ENCODE measurements around the gene THAP4.
"Not testable (repeated sequence)": the region's sequence is repeated elsewhere in the genome, so short reads cannot be mapped to it uniquely, and the experiment has no call there.

Gene THAP4

GRCh38 chr2:241609859-241610793 is 26.8 kb downstream of the THAP4 start:
- peak; percentile 87 for DNase-seq

GRCh38 chr2:241608881-241609280 is 28.1 kb downstream of the THAP4 start:
- DNase-seq = no peak

DNA sequence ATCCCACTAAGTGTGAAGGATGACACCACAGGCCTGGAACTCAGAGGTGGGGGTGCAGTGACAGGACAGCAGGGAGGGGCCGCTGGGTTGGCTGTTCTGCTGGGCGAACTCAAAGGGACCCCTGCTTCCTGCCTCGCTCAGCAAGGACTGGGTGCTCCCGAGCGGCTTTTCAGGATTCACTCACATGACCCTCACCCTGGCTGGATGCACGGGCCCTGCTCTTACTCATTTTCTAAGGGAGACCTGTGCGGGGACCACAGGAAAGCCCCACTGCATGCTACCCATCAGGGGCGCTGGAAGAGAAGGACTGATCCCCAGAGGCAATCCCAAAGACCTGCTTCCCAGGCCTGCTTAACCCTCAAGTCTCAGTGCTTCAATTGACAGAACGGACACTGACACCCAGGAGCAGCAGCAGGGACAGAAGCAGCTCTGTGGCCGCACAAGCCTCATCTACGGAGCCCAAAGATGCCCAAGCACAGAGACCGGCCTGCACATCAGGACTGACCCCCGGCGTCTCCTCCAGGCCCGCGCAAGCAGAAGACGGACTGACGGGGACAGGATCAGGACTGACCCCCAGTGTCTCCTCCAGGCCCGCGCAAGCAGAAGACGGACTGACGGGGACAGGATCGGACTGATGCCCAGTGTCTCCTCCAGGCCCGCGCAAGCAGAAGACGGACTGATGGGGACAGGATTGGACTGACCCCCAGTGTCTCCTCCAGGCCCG is 29.6 kb downstream of the THAP4 start:
- no peak for DNase-seq

GRCh38 chr2:241606186-241606585 is 30.8 kb downstream of the THAP4 start:
- no peak for DNase-seq

GRCh38 chr2:241603686-241604085 is 33.3 kb downstream of the THAP4 start:
- DNase-seq = no peak

GRCh38 chr2:241602720-241603119 is 34.2 kb downstream of the THAP4 start:
- DNase-seq = no peak

DNA sequence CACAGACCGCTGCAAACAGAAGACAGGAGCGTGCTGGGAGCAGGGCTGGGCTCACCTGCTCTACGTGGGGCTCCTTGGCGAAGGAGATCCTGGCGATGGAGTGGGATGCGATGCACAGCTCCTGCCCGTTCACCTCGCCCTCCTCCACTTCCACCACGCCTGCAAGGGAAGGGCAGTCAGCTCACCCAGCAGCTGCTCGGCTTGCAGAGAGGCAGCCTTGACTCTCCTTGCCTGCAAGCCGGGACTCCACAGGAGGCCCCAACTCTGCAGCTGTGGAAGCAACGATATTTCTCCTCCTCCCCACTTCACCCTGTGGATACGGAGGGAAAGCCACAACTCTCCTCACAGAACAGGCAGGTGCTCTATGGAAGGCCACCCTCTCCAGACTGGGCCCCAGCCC is 35.1 kb downstream of the THAP4 start:
- no peak for DNase-seq

DNA sequence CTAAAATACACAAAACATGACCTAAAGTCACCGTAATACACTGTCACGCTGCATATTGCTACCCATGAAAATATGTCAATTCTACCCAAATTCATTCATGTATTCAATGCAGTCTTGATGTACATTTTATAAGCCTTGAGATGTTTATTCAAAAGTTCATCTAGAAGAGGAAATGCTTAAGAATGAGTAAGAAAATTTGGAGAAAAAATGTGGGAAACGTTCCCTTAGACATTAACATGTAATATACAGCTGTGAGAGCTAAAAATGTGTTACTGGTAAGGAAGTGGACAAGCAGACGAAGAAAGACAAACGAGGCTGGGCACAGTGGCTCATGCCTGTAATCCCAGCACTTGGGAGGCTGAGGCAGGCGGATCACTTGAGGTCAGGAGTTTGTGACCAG is 37.3 kb downstream of the THAP4 start:
- no peak for DNase-seq

- no peak for DNase-seq
Observed at GRCh38 chr2:241598487-241598886, 38.5 kb downstream of the THAP4 start.

- DNase-seq = no peak
Observed at GRCh38 chr2:241598061-241598460, 38.9 kb downstream of the THAP4 start.

DNA sequence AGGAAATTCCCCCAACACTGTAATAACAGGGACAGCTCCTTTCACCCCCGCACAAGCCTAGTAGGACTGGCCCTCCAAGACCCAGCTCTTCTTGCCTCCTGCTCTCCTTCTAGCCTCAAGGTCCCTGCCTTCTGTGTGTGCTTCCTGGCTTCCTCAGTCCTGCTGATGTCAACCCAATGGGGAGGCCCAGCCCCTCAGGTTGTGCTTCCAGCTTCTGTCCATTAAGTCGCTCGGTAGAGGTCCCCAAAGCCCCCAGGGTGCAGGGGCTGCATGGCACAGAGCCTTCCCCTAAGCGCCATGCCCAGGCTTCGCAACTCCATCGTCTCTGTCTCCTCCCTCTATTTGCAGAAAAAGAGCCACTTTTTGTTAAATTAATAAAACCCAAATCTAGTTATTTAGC is 39.4 kb downstream of the THAP4 start:
- no peak for DNase-seq

DNA sequence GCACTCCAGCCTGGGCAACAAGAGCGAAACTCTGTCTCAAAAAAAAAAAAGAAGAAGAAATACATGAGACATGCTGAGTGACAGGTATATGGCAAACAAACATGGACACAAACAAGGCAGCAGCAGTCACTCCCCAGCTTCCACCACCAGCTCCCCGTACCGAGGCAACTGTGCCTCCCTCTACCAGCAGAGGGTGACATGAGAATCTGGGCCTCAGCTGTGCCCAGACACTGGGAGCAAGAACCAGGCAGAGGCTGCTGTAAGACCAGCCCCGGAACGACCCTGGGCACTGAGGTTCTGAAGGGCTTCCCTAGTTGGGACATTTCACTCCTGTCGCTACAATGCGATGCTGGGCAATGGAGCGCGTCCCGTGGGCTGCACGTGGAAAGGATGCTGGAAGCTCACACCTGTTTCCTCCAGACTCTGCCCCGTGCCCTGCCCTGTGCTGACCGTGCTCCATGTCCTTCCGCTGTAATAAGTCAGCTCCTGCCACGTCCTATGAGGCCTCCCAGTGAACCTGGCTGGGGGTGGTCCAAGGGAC is 41.3 kb downstream of the THAP4 start:
- DNase-seq = no peak

DNA sequence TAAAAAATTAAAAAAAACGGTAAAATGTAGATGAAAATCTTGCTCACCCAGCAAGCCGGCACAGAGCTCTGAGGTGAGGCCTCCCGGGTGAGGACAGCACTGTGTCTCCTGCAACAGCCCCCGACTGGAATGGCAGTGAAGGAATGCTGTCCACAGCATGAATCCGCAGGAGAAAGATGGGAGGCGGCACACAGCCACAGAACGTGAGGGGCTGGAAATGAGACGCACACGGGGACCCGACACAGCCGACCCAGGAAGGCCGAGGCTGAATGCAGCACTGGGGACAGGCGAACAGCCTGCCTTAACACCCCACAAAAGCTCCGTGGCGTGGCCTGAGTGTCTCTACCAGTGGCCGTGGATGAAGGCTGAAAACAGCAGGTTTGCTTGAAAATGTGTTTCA is 43.7 kb downstream of the THAP4 start:
- DNase-seq = no peak

GRCh38 chr2:241592126-241592845 is 44.7 kb downstream of the THAP4 start:
- no peak for DNase-seq

- not testable (repeated sequence) for DNase-seq
Observed at GRCh38 chr2:241590496-241591455, 46.2 kb downstream of the THAP4 start.

- DNase-seq = not testable (repeated sequence)
Observed at GRCh38 chr2:241589863-241590262, 47.1 kb downstream of the THAP4 start.

GRCh38 chr2:241586564-241587264 is 50.2 kb downstream of the THAP4 start:
- no peak for DNase-seq

DNA sequence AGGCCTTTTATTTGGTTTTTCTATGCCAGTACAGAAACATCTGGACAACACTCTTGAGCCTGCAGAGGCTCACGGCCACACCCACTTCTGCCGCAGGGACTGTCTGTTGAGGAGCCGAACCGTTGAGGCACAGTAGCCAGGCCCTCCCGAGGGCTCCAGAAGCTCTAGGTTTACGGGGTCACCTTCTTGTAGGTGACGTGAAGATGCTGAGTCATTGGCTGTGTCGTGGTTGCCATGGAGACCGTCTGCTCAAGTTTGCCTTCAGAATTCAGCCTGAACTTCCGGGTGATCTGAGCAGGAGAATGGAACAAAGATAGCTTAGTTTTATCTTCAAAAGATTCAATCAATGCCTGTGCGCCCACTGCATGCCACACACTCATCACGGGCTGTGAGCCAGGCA is 52.5 kb downstream of the THAP4 start:
- DNase-seq = peak; percentile 43

GRCh38 chr2:241582806-241583205 is 54.2 kb downstream of the THAP4 start:
- no peak for DNase-seq

DNA sequence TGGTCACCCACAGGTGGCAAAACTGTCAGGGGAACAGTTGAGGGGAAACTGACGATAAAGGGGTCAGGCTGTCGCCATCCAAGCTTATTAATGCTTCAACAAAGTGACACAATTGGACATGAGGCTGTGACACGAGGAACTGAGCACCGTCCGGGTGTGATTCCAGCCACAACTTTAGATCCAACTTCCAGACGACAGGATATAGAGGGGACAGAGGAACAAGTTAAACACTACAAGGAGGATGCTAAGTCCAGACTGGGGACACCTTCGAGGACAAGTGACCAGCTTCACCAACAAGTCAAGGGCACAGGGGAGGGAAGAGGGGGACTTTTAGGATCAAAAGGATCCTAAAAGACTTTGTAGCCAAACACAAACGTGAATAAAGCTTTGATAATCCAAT is 54.6 kb downstream of the THAP4 start:
- DNase-seq = no peak

GRCh38 chr2:241579281-241579680 is 57.7 kb downstream of the THAP4 start:
- no peak for DNase-seq
